Stimulated activated CD4-positive, alpha-beta T cell treated with anti-CD3 and anti-CD28 coated beads, Interleukin-15, amount 100 ng/mL, for 48 hours (primary cell): Measurements from ENCODE around the gene LILRB3.
"Not testable (repeated sequence)": the region's sequence is repeated elsewhere in the genome, so short reads cannot be mapped to it uniquely, and the experiment has no call there.

Experiments used
- DNase-seq, 2 donors: peaks; one replicate each; pipeline ENCODE4 v3.0.0-alpha.2; 2020; ENCODE audit warnings: low read depth in 2 of 2

Gene LILRB3

DNA sequence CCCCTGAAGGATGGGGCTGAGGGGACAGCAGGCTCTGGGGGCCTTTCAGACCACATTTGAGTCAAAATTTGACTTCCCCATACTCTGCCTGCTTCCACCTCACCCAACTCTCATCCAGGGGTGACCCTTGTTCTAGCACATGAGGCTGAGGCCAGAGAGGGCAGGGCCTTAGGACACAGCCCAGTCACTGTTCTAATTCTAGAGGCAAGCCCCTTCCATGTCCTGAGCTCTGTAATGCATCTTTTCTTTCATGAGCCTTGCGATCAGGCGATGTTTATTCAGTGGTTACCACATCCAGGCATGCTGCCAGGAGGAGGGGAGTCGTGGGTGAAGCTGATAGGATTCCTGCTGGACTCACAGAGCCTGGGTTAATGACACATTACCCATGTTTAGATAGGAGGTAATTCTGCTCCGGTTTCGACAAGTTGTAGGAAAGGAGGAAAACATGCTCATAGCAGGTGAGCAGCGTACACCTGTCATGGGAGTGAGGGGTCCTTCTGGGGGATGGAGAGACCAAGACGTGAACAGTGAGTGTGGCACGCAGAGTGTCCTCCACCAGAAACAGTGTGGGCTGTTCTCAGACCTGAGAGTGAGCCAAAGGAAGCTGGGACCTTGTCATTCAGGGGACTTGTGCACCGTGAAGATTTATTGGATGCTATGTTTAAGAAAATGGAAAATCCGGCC, 12.9 kb downstream of the LILRB3 start:
- DNase-seq: no peak

DNA sequence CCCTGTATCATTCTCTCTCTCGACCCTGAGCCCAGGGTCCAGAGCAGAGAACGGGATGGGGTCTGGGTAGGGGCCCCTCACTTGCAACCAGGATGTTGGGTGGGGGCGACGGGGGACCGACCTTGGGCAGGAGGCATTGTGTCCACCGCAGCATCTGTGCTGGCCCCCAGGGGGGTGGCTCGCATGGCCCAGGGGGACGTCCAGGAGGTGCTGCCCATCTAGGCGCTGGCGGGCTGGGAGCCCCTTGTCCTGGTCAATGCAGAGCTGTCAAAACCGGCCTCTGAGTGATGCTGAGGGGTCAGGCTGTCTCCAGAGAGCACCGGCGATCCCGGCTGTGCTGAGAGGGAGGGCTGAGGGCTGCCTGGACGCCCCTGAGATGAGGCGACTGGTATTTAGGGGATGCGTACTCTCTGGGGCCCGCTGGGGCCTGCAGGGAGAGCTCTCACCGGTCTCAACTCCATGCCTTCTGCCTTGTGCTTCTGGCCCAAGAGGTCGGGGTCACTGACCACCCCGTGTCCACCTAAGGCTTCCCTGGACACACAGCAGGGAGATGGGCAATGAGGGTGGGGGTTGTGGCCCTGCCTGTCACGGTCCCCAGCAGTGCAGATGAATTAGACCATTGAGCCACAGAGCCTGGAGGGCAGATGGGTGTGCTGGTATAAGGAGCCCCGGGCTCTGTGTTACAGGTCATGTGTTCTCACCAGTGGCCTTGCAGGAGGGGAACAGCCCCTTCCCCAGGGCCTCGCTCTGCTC, 13.6 kb downstream of the LILRB3 start:
- DNase-seq: no peak

DNA sequence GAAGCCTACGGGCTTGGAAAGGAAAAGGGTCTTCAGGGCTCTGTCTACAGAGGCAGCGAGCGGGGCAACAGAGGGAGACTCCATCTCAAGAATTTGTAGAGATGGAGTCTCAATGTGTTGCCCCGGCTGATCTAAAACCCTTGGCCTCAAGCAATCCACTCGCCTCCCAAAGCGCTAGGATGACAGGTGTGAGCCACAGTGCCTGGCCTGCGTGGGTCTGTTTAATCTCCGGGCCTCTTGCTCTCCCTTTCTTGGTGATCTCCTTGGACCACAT, 14.1 kb downstream of the LILRB3 start:
- DNase-seq: no peak

DNA sequence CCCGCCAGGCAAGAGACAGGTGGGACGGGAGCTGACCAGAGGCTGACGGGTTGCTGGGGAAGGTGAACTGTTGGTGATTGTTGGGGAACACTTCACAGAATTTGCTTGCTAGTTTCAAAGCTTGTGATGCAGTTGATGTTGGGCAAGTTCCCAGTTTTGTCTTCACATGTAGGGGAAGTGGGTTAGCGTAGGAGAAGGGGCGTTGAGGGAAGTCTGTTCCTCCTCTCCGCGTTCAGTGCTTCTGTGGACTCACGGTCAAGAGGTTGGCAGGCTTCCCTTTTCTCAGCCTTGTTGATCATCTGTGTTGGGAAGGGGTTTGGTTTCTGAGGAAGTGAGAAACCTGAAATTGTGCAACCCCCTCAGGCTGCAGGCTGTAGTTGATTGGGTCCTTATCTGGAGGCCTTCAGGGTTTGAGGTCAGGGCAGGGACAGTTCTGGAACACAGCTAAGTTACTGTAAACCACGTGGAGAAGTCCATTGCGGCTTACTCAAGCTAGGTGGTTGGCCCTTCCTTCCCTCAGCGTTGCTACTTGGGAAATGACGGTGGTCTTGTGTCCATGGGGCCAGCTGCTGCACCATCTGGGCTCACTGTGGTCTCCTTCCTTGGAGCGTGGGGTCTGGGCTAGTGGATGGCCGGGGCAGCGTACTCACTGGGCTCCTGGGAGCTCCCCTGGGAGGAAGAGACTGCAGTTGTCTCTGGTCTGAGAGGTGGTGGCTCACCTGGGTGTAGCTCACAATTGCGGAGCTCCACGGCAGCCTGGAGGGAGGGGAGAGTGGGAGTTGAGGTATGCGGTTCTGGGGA, 14.6 kb downstream of the LILRB3 start:
- DNase-seq: peak; percentile 41 to 58

DNA sequence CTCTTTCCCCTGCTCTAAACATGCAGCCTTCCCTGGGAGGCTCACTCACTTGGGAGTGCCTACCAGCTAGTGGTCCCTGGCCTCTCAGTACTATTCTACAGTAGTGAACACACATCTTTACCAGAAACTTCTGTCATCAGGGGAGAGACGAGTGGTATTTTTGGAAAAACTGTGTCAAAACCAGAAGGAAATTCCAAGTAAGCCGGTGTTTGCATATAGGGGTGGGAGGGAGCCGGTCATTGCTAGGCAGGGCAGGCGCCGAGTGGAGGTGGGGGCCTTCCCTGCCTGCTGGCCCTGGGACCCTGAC, 15.2 kb downstream of the LILRB3 start:
- DNase-seq: no peak

DNA sequence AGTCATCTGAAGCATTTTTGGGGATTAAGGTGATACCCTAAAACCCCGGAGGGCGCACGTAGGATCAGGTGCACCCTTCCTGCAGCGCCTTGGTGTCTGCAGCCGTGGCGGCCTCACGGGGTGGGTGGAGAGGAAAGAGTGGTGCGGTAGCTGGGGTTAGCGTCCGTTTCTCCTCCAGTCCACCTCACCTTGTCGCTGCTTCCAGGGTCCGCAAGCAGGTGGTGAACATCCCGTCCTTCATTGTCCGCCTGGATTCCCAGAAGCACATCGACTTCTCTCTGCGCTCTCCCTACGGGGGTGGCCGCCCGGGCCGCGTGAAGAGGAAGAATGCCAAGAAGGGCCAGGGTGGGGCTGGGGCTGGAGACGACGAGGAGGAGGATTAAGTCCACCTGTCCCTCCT, 15.6 kb downstream of the LILRB3 start:
- not testable (repeated sequence) for DNase-seq

DNA sequence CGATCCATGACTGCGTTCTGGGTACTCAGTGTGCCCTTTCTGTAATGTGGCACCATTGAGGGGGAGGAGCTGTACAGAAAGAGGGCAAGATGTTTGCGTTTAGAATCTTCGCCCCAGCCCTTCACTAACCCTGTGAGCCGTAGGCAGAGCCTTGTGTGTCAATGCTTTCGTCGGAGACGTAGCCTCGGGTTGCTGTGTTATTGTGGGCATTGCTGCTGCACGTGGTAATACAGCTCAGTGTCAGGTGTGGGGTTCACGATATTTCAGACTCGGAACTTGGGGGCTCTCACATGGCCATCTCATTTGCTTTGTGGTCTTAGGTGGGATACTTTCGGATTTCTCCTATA, 16.0 kb downstream of the LILRB3 start:
- no peak for DNase-seq

DNA sequence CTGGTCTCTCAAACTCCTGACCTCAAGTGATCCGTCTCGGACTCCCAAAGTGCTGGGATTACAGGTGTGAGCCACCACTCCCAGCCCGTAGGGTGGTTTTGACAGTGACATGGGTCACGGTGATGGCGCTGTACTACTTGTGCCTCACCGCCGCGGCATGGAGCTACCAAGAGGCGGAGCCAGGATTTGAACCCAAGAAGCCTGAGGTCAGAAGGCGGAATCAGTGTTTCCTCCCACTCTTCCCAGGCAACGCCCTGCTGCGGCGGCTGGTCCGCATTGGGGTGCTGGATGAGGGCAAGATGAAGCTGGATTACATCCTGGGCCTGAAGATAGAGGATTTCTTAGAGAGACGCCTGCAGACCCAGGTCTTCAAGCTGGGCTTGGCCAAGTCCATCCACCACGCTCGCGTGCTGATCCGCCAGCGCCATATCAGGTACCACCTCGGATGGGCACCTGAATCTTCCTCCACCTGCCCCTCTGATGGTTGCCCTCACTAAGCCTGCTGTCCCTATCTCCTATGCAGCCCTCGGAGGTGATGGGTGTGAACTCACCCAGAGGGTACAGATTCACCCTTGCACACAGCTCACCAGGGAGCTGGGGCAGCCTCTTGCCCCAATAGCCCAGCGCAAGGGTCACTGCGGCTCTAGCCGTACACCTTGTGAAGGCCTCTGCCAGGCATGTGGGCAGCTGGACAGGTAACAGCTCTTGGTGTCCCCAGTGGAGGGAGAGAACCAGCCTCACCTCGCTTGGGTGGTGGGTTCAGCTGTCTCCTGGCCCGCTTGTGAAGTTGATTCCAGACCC, 16.6 kb downstream of the LILRB3 start:
- DNase-seq: no peak

DNA sequence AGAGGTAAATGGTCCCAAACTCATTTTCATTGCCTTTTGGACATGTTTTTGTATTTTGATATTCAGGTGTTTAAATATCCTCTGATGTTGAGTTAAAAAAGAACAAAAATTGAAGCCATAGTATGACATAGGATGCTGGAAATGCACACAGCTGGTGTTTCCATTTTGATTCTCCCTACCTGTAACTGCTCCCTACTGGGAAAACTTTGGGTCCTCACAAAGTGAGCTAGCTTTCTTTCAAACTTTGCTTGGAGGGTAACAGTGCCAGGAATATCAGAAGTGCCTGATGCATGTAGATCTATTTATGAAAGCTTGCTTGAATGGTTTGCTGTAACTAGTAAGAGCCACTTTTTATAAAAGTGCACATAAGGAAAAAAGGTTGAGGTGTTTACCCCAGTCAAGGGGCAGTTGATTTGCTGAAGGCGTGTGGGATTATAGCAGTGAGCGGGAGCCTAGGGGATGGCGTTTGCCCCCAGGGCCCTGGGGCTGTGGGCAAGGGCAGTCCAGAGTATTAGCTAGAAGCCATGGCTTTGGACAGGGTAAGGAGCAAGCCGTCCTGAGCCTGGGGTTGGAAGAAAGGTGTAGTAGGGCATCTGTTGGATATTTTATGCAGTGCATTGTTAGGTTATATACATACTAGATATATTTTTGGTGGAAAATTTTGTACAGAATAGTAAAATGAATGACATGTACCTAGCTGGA, 17.9 kb downstream of the LILRB3 start:
- DNase-seq: no peak

DNA sequence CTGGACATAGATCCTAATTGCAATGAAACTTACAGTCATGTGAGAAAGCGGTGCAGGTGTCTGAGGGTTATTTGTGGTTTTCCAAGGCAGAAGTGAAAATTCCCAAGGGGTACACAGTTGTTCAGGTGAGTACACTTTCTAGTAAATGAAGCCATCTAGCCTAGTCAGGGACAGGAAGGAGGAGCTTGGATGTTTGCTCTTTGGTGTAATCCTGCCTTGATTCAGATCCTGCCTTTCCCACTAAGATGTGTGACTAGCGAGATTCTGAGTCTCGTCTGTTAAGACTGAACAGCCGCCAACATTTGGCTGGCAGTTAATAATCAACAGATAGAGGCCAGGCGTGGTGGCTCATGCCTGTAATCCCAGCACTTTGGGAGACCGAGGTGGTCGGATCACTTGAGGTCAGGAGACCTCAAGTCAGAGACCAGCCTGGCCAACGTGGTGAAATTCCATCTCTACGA, 19.6 kb downstream of the LILRB3 start:
- no peak for DNase-seq

DNA sequence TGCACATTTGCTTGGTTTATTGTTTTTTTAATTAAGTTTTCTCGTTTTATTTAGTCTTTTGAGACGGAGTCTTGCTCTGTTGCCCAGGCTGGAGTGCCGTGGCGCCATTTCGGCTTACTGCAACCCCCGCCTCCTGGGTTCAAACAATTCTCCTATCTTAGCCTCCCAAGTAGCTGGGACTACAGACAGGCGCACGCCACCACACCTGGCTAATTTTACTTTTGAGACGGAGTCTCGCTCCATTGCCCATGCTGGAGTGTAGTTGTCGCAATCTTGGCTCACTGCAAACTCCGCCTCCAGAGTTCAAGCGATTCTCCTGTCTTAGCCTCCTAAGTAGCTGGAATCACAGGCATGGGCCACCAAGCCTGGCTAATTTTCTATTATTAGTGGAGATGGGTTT, 20.8 kb downstream of the LILRB3 start:
- DNase-seq: no peak

DNA sequence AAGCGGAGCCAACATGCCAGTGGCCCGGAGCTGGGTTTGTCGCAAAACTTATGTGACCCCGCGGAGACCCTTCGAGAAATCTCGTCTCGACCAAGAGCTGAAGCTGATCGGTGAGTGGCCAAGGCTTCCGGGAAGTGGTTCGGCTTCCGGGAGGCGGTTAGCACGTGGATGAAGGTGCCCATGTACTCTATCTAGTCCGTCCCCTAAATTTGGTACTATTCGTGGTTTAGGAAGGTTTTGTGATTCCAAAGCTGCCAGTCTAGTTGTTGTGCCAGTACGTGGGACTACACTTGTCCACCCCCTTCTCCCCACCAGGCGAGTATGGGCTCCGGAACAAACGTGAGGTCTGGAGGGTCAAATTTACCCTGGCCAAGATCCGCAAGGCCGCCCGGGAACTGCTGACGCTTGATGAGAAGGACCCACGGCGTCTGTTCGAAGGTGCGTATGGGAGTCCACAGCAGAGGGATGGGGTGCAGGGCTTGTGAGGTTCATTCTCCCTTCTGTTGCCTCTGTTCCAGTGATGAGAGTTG, 21.6 kb downstream of the LILRB3 start:
- no peak for DNase-seq

DNA sequence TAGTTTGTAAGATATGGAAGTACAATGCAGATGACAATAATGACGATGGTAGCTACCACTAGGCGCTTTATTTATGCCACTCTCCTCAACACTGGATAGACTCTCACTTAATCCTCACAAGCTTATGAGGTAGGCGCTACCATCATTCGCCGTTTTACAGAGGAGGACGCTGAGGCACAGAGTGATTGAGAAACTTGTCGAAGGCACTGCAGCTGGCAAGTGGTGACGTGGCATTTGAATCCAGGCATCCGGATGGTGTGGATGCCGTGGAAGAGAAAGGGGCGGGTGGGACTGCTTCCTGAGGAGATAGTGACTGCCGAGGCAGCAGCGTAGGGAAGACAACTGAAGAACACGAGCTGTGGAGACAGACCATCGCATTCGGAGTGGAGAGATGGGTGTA, 23.4 kb downstream of the LILRB3 start:
- DNase-seq: no peak

DNA sequence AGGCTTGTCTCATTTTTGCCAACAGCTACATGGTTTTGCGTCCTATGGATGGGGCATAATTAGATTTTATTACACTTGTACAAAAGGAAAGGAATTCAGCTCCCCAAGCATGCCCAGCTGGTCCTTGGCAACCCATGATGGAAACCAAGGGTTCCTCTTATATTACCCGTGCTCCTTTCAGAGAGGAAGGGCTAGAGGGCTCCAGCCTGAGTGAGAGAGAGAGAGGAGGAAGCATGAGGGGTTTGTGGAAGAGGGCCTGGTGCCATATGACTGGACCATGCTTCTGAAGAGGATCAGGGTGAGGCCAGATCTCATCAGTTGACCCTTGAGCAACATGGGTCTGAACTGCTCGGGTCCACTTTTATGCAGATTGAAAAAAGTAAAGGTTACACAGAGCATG, 25.7 kb downstream of the LILRB3 start:
- no peak for DNase-seq

DNA sequence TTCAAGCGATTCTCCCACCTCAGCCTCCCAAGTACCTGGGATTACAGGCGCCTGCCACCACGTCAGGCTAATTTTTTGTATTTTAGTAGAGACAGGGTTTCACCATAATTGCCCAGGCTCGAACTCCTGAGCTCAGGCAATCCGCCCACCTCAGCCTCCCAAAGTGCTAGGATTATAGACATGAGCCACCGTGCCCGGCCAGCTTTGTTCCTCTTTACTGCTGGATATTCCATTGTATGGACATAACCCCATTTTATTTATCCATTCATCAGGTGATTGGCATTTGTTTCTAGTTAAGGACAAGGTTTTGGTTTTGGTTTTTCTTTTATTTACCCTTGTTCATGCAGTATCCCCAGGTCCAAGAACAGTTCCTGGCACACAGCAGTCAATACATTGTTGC, 26.3 kb downstream of the LILRB3 start:
- no peak for DNase-seq

DNA sequence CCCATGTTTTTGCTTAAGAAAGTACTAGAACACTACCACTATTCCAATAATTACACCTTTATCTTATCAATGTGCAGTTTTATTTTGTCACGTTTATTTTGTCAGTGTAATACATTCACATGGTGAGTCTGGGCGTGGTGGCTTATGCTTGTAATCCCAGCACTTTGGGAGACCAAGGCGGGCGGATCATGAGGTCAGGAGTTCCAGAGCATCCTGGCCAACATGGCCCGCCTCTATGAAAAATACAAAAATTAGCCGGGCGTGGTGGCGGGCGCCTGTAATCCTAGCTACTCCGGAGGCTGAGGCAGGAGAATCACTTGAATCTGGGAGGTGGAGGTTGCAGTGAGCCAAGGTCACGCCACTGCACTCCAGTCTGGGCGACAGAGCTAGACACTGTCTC, 28.3 kb downstream of the LILRB3 start:
- not testable (repeated sequence) for DNase-seq

DNA sequence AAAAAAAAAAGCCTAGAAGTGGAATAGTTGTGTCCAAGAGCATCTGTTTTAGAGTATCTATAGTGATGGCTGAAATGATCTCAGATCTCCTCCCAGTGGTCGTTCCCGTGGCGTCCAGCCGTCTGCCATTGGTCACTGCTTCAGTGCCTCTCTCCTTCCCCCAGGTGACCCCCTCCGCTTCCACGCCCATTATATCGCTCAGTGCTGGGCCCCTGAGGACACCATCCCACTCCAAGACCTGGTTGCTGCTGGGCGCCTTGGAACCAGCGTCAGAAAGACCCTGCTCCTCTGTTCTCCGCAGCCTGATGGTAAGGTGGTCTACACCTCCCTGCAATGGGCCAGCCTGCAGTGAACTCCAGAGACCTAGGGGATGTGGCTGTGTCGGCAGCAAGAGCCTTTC, 29.8 kb downstream of the LILRB3 start:
- no peak for DNase-seq

DNA sequence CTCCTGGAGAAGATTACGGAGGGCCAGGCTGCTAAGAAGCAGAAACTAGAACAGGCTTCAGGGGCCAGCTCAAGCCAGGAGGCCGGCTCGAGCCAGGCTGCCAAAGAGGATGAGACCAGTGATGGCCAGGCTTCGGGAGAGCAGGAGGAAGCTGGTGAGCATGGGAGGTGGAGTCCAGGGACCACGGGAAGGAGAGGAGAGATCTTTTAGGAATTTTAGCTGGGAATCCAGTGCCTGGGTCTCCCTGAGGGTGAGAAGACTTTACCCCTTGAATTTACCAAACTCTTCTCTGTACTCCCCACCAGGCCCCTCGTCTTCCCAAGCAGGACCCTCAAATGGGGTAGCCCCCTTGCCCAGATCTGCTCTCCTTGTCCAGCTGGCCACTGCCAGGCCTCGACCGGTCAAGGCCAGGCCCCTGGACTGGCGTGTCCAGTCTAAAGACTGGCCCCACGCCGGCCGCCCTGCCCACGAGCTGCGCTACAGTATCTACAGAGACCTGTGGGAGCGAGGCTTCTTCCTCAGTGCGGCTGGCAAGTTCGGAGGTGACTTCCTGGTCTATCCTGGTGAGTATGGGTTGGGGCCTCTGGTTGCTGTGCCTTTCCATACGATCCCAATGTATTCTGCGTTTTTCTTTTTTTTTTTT, 30.9 kb downstream of the LILRB3 start:
- no peak for DNase-seq

DNA sequence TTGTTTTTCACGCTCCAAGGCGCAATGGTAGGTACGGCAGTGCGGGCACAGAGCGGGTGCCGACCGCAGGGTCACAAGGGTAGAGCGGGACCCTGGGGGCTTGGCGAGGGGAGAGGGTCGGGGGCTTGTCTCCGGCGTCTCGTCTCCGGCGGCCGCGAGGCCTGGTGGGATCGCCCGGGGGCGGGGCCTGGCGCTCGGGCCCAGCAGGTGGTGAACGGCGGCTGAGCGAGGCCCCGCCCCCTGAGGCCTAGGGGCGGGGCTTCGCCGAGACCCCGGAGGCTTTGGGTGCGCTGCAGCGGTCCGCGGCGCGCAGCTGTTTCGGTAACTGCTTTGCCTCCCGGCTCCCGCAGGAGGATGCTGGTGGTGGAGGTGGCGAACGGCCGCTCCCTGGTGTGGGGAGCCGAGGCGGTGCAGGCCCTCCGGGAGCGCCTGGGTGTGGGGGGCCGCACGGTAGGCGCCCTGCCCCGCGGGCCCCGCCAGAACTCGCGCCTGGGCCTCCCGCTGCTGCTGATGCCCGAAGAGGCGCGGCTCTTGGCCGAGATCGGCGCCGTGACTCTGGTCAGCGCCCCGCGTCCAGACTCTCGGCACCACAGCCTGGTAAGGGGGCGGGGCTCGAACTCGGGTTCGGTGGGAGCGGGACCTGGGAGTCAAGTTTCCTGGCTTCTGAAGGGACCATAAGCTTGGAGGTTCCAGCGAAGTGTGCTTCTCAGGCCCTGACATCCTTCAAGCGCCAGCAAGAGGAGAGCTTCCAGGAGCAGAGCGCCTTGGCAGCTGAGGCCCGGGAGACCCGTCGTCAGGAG, 31.6 kb downstream of the LILRB3 start, which contains the start of gene TSEN34:
Gene TSEN34 (plus strand): TSS at position 298 of the 800 bp plus-strand sequence. CDS start 57 bp downstream, at position 355.
- peak; percentile 71 to 80 for DNase-seq

DNA sequence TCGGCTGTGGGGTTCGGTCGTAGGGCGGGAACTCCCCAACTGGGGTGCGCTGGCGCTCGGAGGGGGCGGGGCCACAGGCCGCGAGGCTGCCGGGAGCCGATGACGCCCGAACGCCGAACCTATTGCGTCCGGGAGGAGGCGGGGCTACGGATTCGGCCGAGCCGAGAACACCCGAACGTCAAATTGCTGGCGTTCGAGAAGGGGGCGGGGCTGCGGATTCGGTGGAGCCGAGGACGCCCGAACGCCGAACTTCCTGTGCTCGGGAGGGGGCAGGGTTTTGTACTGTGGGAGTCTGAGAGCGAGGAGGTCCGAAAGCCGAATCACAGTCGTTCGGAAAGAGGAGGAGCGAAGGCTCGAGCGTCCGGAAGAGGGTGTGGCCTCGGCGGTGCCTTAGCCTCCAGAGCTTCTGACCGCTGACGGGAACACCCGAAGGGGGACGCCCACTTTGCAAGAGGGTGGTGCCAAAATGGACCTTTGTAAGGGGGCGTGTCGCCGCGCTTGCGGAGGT, 32.2 kb downstream of the LILRB3 start:
- DNase-seq: peak; percentile 100
